ENCODE measurements around the gene SLC11A2.

DNA sequence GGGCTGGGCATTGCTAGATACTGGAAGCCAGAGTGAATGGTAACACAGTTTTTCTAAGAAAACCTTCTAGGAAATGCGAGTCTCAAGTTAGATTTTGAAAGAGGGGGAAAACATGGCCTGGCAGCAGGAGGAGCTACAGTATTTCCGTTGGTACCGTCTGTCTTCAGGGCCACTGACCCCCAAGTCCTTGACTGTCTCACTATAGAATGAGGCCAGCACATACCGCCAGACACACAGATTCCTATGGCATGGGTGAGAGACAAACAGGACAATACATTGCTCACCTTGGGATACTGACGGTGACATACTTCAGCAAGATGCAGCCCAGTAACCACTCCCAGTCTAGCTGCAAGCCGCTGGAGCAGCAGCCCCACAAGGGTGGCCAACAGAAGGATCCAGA is 21.7 kb downstream of the SLC11A2 start:
- TF ChIP-seq POLR2A (IDR thresholded peaks at IDR 0.05) (no peak), POLR2AphosphoS5 (IDR thresholded peaks at IDR 0.05) (no peak), EP300 (IDR thresholded peaks at IDR 0.05) (no peak)
- TF ChIP-seq, protein P1, sequence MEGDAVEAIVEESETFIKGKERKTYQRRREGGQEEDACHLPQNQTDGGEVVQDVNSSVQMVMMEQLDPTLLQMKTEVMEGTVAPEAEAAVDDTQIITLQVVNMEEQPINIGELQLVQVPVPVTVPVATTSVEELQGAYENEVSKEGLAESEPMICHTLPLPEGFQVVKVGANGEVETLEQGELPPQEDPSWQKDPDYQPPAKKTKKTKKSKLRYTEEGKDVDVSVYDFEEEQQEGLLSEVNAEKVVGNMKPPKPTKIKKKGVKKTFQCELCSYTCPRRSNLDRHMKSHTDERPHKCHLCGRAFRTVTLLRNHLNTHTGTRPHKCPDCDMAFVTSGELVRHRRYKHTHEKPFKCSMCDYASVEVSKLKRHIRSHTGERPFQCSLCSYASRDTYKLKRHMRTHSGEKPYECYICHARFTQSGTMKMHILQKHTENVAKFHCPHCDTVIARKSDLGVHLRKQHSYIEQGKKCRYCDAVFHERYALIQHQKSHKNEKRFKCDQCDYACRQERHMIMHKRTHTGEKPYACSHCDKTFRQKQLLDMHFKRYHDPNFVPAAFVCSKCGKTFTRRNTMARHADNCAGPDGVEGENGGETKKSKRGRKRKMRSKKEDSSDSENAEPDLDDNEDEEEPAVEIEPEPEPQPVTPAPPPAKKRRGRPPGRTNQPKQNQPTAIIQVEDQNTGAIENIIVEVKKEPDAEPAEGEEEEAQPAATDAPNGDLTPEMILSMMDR (IDR thresholded peaks at IDR 0.05), result no peak
